Renal pelvis (tissue), 12 donors: ENCODE data around the gene MAMDC4. TPM values are rescaled to one million over a fixed set of nuclear protein-coding genes. Genes with fewer than 3 reads are reported as not detected.
"Not testable (repeated sequence)": the region's sequence is repeated elsewhere in the genome, so short reads cannot be mapped to it uniquely, and the experiment has no call there.

Source experiments
- DNase-seq: peaks from one replicate; pipeline ENCODE4 v3.0.0-alpha.2; 2013
- long read RNA-seq, 16 experiments: transcript quantifications; one replicate each; lab custom pipeline, GENCODE V29; 2026
- polyA plus RNA-seq, 3 donors: library from polyadenylated mRNA; unstranded; fragments of 120-200 nt; gene quantifications; one replicate each; pipeline ENCODE4 v1.2.1, GENCODE V29; 2013; ENCODE audit not compliant: insufficient read length in 3 of 3

MAMDC4 gene
- 10 to 100 TPM in 1 of 3 donors, 1 to 10 TPM in 2; 9.5 to 11.6 (median 10.0) TPM for polyA plus RNA-seq
- long read RNA-seq, donor 1, partial matches to known transcripts = 0 of 1 reads
- long read RNA-seq, donor 1, other reads (novel, unspliced or antisense) = 0 of 1 reads
- long read RNA-seq, donor 2, partial matches to known transcripts = 177 of 893 reads
- long read RNA-seq, donor 2, other reads (novel, unspliced or antisense) = 716 of 893 reads
- long read RNA-seq, donor 3, partial matches to known transcripts = 189 of 632 reads
- long read RNA-seq, donor 3, other reads (novel, unspliced or antisense) = 443 of 632 reads
- long read RNA-seq, donor 4, partial matches to known transcripts = 836 of 864 reads
- long read RNA-seq, donor 4, other reads (novel, unspliced or antisense) = 28 of 864 reads
- long read RNA-seq, donor 5 = 0 reads
- long read RNA-seq, donor 6, partial matches to known transcripts = 90 of 723 reads
- long read RNA-seq, donor 6, other reads (novel, unspliced or antisense) = 633 of 723 reads
- long read RNA-seq, donor 7, partial matches to known transcripts = 283 of 721 reads
- long read RNA-seq, donor 7, other reads (novel, unspliced or antisense) = 438 of 721 reads
- long read RNA-seq, donor 8, partial matches to known transcripts = 74 of 249 reads
- long read RNA-seq, donor 8, other reads (novel, unspliced or antisense) = 175 of 249 reads
- long read RNA-seq, donor 9, partial matches to known transcripts = 141 of 808 reads
- long read RNA-seq, donor 9, other reads (novel, unspliced or antisense) = 667 of 808 reads
- long read RNA-seq, donor 10 = 0 reads
- long read RNA-seq, donor 11, partial matches to known transcripts = 177 of 444 reads
- long read RNA-seq, donor 11, other reads (novel, unspliced or antisense) = 267 of 444 reads
- long read RNA-seq, donor 12, partial matches to known transcripts = 115 of 912 reads
- long read RNA-seq, donor 12, other reads (novel, unspliced or antisense) = 797 of 912 reads
- long read RNA-seq, donor 13, partial matches to known transcripts = 242 of 576 reads
- long read RNA-seq, donor 13, other reads (novel, unspliced or antisense) = 334 of 576 reads
- long read RNA-seq, donor 14 = 0 reads
- long read RNA-seq, donor 15, partial matches to known transcripts = 65 of 67 reads
- long read RNA-seq, donor 15, other reads (novel, unspliced or antisense) = 0 of 67 reads
- long read RNA-seq, donor 16, partial matches to known transcripts = 195 of 872 reads
- long read RNA-seq, donor 16, other reads (novel, unspliced or antisense) = 677 of 872 reads

DNA sequence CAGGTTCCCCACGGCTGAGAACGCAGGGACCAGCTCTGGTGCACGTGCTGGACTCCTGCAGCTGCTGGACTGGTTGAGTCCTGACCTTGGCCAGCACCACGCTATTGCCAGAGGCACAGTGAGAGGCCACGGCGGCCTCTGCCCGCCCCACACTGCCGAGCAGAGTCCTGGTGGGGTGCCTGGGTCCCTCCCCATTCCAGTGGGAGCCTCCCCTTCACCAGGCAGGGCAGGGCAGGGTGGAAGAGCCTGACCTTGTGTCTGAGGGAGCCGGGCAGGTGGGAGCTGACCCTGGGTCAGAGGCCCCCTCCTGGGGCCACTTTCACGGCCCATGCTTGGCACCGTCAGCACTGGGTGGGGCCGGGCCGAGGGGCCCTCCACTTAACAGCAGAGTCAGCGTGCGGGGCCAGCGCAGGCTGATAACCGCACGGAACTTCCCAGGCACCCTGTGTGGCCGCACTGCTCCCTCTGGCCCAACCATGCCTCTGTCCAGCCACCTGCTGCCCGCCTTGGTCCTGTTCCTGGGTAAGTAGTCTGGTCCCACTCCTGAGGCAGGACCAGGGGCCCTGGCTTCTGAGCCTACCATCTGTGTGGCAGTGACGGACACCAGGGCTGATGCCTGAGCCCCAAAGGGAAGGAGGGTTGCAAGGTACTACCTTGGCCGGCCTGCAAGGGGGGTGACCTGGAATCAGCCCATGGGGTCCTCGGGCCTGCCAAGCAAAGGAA is at the start of gene MAMDC4:
Gene MAMDC4 (plus strand): TSS at position 406 of the 723 bp plus-strand sequence. CDS start 71 bp downstream, at position 477.
- no peak for DNase-seq

DNA sequence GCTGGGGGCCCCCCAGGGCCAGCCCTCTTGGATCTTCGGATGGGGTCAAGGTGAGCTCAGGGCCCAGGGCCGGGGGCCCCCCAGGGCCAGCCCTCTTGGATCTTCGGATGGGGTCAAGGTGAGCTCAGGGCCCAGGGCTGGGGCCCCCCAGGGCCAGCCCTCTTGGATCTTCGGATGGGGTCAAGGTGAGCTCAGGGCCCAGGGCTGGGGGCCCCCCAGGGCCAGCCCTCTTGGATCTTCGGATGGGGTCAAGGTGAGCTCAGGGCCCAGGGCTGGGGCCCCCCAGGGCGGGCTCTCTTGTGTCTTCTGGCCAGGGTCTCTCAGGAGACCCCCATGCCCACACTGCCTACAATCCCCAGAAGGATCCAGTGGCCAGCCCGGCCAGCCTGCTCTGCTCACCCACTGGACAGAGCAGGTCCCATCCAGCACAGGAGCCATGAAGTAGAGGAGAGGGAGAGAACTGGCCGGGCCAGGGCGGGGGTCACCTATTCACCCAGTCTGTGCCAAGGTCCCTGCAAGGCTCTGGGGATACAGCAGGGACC is 49.1 kb upstream of the MAMDC4 start:
- not testable (repeated sequence) for DNase-seq

DNA sequence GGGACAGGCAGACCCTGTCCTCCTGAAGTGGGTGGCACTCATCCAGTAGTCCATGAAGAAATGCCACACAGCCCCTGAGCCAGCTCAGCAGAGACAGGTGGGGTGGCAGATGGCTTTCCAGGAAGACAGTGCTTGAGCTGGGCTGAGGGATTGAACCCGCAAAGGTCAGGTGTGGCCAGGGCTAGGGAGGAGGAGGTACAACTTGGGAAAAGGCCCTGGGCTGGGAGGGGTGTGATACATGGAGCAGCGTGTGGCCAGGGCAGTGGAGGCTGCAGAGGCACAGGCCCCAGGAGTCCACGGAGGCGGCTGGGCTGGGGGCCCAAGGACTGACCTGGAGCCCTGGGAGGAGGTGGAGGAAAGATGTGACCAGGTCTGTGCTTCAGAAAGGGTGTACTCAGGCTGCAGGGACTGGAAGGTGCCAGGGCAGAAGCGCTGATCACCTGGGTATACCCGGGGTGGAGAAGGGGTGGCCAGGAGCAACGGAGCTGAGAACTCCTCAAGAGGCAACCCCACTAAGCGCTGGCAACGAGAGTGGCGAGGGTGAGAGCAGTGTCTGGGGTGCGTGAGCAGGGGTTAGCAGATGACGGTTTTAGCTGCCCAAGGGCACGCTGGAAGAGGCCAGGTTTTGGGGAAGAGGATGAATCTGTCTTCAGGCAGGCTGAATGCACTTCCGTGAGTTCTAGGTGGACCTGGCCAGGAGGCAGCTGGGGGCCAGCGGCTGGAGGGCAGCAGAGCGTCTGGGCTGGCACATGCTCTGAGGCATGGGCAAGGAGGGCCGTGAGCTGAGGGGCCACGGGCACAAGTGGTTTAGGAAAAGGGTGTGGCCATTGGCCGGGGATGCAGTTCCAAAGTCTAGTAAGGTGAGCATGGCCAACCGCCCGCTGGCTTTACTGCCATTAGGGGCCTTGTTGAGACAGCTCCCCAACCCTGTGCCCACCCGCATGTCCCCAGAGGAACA is 48.3 kb upstream of the MAMDC4 start:
- no peak for DNase-seq

DNA sequence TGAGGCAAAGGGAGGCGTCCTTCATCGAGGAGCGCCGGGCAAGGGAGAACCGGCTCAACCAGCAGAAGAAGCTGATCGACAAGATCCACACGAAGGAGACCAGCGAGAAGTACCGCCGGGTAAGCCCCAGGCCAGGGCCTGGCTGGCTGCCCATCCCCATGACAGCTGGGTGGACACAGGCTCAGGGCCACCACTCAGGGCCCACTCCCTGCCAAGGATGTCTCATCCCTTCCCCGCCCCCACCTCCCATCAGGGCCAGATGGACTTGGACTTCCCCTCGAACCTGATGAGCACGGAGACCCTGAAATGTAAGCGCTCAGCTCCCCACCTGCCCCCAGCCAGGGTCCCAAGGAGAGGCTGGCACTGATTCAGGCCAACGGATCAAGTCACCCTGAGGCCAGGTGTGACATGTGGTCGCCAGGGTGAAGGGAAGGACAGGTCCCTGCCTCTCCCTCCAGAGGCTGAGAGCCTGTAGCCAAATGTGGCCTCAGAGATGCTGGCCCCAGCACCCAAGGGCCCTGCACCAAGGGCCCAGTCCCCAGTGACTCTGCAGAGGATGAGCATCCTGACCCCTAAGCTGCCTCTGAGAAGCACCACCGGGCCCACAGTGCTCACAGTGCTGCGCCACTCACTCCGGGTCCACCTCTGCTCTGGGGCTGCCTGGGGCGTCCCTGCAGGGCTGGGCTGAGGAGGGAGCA is 47.5 kb upstream of the MAMDC4 start:
- no peak for DNase-seq

DNA sequence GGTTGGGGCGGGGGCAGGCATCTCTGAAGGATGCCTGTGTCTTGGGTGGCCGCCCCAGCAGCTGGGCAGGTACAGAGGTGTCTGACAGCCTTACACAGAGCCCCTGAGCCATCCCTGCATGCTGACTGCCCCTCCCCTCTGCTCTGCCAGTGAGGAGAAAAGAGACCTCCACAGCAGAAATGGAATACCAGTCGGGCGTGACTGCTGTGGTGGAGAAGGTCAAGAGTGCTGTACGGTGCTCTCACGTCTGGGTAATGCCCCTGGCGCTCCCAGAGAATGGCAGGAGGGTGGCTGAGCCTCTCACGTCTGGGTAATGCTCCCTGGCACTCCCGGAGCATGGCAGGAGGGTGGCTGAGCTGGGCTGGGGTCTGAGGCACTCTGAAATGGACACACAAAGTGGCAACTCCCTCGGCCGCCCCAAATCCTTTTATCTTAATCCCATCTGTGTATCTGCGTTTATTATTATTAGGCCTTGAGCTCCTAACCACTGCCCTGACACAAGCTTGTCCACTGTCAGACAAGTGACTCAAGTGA is 46.9 kb upstream of the MAMDC4 start:
- DNase-seq = no peak

DNA sequence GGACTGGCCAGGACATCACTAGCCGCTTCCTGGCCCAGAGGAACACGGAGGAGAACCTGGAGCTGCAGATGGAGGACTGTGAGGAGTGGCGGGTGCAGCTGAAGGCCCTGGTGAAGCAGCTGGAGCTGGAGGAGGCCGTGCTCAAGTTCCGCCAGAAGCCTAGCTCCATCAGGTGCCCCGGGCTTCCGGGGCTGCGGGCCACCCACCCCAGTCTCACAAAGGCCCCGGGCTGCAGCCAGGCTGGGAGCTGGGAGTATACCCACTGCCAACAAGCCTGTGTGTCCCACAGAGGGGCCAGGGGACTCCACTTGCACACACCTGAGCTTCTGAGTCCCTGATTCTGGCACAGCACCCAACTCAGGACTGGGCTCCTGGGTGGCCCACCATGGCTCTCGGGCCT is 46.1 kb upstream of the MAMDC4 start:
- DNase-seq = no peak

DNA sequence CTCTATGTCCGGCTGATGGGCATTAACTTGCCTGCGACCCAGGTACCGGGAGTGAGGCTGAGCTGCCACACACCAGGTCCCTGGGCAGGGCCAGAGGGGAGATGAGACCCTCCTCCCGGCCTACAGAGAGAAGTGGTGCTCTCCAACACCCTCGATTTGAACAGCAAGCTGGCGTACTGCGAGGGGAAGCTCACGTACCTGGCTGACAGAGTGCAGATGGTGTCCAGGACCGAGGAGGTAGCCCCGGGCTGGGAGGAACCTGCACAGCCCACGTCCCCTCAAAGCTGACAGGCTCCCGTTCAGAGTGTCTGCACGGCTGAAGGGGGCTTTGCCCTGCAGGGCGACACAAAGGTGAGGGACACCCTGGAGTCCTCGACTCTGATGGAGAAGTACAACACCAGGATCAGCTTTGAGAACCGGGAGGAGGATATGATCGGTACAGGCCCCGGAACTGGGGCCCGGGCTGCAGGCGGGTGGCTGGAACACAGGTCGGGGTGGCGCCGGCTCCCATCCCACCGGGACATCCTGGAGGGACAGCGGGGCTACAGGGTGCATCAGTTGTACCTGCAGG is 45.4 kb upstream of the MAMDC4 start:
- no peak for DNase-seq

DNA sequence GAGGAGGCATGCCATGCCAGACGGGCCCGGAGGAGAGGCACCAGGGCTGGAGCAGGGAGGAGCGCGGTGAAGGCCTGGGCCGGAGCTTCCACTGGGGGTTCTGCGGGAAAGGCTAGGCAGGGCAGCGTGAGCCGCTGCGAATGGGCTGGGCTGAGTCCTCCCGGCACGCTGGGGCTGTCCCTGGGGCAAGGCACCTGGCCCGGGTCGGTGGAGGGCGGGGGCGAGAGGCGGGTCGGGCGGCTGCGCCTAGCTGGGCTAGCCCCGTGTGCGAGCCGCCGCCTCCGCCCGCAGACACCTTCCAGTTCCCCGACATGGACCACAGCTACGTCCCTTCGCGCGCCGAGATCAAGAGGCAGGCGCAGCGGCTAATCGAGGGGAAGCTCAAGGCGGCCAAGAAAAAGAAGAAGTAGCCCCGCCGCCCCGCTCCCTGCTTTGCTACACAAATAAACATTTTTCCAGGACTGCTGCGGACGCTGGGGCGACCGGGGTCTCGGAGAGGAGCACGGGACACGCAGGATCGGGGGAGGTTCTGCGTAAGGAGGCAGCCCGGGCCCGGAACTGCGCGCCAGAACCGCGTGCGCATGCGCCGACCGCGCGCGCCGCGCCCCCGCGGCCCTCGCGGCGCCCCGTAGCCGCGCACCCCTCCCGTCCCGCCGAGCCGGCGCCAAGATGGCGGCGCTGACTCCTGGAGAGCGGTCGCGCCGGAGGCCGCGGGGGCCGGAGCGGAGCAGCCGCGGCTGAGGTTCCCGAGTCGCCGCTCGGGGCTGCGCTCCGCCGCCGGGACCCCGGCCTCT is 44.7 kb upstream of the MAMDC4 start, which contains the start of gene RABL6:
Gene RABL6 (plus strand): TSS at position 668 of the 794 bp plus-strand sequence. CDS start 249 bp downstream, outside the sequence.
- no peak for DNase-seq

DNA sequence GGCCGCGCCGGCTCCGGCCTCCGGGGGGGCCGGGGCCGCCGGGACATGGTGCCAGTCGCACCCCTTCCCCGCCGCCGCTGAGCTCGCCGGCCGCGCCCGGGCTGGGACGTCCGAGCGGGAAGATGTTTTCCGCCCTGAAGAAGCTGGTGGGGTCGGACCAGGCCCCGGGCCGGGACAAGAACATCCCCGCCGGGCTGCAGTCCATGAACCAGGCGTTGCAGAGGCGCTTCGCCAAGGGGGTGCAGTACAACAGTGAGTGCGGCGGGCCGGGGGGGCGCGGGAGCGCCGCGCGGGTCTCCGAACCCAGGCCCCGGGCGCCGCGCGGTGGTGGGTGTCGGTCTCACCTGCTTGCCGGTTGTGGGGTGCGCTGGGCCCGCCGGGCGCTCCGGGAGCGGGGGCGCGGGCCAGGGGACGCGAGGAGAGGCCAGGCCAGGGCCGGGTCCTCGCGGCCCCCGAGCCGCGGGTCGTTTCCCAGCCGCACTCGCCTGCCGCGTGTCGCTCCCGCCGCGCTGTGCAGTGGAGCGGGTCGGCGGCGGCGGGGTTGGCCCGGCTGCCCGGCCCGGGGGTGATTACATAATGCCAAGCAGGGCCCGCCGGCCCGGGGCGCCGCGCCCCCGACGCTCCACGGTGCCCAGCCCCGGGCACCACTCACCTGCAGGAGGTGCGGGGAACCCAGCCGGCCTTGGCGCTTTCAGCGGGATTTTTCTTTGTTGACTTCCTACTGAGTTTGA is 43.9 kb upstream of the MAMDC4 start:
- DNase-seq = no peak

DNA sequence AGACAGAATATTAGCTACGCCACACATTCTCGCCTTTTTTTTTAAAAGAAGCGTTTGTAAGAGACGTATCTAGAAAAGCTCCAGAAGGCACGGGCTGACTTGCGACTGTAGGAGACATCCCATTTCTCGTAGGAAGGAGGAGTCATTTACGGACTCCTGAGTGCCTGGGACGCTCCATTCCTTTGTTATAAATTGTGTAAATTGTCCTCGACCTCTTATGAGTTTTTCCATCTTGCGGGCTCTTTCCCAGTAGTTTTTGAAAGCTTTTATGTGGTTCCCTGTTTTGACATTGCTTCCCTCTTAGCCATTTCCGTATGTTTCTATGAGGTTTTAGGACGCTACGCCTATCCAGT is 43.4 kb upstream of the MAMDC4 start:
- no peak for DNase-seq

DNA sequence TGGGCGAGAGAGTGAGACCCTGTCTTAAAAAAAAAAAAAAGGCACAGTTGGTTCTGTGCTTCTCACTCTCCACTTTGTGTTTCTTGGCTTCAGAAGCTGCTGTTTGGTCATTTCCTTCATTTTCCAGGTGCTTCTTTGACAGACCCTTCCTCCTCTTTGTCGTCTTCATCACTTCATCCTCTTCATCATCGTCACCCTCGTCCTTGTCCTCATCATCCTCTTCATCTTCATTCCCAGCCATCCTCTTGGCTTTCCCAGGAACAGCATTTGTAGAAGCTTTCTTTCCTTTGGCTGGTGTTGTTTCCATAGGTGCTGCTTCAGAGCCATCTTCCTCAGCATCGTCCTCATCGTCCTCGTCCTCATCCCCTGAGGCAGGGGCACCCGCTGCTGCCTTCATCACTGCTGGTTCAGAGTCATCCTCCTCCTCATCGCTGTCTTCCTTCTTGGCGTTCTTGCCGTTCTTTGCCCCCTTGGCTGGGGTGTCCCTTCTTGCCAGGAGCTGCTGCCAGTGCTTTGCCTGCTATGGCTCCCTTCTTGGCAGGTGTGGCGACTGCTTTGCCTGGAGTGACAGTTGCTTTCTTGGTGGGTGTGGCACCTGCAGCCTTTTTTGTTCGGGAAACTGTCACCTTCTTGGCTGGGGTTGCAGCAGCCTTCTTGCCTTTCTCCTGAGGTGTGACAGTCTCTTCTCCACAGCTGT is 37.3 kb upstream of the MAMDC4 start:
- no peak for DNase-seq

DNA sequence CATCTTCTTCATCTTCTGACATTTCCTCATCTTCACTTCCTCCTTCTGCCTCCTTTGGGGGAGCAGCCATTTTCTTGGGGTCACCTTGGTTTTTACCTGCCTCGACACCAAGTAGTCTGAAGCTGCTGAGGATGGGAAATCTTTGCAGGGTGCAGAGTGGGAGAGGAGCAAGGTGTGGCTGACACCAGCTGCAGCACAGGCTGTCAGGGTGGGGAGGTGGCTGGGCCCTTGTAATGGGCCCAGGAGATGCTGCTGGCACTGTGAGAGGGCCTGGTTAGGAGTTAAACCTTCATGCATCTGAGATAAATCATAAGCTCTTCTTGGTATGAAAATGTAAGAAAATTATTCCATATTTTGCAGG is 36.7 kb upstream of the MAMDC4 start:
- DNase-seq = no peak

DNA sequence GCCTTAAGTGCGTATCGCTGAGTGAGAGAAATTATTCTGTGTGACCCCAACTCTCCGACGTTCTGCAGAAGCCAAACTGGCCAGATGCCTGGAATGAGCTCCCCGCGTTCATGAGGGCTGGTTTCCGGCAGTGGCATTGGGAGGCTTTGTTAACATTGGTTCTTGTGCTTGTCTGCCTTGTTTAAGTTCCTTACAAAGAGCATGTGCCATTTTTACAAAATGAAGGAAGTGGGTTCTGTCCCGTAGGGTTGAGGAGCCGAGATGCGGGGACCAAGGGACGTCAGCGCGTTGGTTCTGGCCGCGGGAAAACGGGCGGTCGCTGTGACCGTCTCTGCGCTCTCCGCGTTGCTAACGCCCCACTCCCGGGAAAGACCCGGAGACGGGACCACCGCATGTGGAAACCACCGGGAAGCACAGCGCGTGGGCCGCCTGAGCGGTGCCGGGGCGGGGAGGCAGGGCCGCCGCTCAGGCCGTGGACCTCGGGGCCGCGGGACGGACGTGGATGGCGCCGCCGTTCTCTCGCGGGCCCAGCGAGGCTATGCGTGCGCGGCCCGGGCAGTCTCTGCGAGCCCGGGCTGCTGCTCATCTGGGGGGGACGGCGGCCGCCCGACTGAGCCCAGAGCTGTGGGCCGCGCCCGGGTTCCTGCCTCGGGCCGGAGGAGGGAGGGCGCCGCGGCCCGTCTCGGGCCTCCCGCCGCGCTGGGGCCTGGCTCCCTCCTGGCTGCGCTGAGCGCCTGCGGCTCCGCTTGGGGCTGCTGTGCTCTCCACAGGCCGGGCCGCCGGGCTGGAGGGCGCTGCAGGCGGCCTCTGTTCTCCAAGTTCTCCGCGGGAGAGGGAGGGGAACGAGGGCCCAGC is 30.9 kb upstream of the MAMDC4 start:
- no peak for DNase-seq

DNA sequence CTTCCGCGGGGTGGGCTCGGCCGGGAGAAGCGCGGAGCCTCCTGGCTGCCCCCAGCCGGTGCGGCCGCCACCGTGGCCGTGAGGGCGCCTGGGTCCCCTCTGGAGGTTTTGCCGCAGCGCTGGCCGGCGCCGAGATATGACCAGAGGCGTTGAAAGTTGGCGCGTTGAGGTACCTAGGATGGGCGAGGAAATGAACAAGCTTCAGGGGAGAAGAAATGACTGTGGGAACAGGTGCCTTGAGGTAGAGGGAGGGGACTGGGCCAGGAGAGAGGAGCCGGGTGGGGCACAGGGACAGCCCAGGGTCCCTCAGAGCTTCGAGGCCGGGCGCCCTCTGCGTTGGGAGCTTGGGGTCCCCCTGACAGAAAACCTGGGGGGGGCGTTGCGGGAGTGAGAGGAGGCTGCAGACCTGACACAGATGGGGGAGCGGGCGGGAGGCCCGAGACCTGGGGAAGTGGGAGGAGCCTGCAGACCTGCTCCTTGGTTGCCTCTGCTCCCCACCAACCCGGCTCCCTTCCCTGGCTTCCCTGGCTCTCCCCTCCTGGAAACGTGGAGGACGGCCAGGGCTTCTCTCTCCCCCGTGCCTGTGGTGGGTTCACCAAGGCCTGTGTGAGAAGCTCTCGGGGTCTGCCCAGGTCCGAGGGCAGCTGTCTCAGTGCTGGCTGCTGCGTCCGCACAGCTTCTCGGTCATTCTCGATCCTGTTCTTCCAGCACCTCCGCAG is 30.2 kb upstream of the MAMDC4 start:
- no peak for DNase-seq
